AG09319 (cell line): ENCODE results near the gene ARL4D.
"Not testable (repeated sequence)": the region's sequence is repeated elsewhere in the genome, so short reads cannot be mapped to it uniquely, and the experiment has no call there.

ENCODE experiments used
- DNase-seq: peaks from one replicate; pipeline ENCODE4 v3.0.0-alpha.2; 2010; ENCODE audit warnings: low read depth; ENCODE audit errors: extremely low read depth
- CTCF ChIP-seq: IDR thresholded peaks from 2 replicates; pipeline ENCODE4 v1.5.1; 2011; ENCODE audit warnings: low read depth, mild to moderate bottlenecking, inconsistent platforms, low read length, moderate library complexity

Gene ARL4D

GRCh38 chr17:43363926-43364285 lies 34.9 kb upstream of the ARL4D start:
- no peak for DNase-seq
- TF ChIP-seq CTCF: no peak

- TF ChIP-seq CTCF: no peak; the same call in 1 of the 2 replicates
- DNase-seq: no peak
Measured at GRCh38 chr17:43365356-43365755, 33.4 kb upstream of the ARL4D start.

- DNase-seq: not testable (repeated sequence)
Measured at GRCh38 chr17:43365921-43366320, 32.9 kb upstream of the ARL4D start.

- no peak for TF ChIP-seq CTCF
- no peak for DNase-seq
Measured at GRCh38 chr17:43366891-43367736, 31.7 kb upstream of the ARL4D start.

GRCh38 chr17:43367737-43368242 lies 31.0 kb upstream of the ARL4D start:
- TF ChIP-seq CTCF: no peak
- DNase-seq: peak; percentile 81

- TF ChIP-seq CTCF: peak; percentile 16
- peak; percentile 71 for DNase-seq
Measured at GRCh38 chr17:43368740-43369506, 29.9 kb upstream of the ARL4D start.

GRCh38 chr17:43369986-43370385 lies 28.8 kb upstream of the ARL4D start:
- no peak for DNase-seq
- no peak for TF ChIP-seq CTCF
